Epithelial cell of prostate (primary cell): ENCODE measurements around the gene RSRC2.

Source experiments
- DNase-seq: peaks from one replicate; pipeline ENCODE4 v3.0.0-alpha.2; 2011; ENCODE audit warnings: low read depth, low spot score
- H3K27ac ChIP-seq: fragments of 450-650 bp; 2 replicates; pipeline ENCODE4 v1.5.1; 2017; ENCODE audit warnings: mild to moderate bottlenecking

Gene RSRC2

DNA sequence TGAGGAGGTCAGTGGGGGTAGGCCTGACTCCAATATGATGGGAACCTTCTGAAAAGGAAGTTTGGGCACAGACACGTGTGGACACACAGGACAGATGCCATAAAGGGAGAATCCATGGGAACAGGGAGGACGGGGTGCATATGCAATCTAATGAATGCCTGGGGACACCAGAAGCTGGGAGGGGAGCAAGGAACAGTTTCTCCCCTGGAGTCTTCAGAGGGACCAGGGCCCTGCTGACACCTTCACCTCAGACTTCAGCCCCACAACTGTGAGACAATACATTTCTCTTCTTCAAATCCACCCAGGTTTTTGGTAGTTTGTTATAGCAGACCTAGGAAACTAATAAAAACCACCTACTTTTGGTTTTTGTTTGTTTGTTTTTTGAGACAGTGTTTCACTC lies 69.1 kb downstream of the RSRC2 start:
- DNase-seq = no peak
- H3K27ac ChIP-seq = no peak overlapping the region

DNA sequence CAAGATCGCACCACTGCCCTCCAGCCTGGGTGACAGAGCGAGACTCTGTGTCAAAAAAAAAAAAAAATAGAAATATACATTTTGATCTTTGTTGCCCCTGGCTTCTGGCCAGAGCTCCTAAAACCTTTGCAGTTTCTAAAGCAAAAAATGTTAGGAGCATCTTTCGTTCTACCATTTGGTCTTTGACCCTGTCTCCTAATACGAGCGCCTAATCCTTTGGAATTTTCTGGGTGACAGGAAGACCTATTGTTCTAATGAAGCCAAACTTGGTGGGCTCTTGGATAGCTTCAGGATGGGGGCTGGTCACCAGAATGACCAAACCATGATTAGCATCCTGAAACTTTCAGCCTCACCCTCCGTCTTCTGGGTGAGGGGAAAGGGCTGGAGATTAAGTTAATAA lies 72.0 kb downstream of the RSRC2 start:
- no peak overlapping the region for H3K27ac ChIP-seq
- DNase-seq = no peak

DNA sequence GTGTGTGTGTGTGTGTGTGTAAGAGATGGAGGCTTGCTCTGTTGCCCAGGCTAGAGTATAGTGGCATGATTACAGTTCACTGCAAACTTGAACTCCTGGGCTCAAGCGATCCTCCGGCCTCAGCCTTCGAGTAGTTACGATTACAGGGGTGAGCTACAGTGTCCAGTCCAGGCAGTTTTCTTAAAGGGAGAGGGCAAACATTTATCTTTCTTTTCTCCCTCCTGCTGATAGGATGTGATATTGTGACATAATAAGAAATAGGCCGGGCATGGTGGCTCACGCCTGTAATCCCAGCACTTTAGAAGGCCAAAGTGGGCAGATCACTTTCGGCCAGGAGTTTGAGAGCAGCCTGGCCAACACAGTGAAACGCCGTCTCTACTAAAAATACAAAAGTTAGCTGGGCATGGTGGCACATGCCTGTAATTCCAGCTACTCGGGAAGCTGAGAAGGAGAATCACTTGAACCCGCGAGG lies 72.5 kb downstream of the RSRC2 start:
- no peak for DNase-seq
- H3K27ac ChIP-seq = no peak overlapping the region
